ENCODE data around the gene CEP152.
A peak's percentile ranks its signal among the peaks of the same experiment; 100 is the strongest.

DNA sequence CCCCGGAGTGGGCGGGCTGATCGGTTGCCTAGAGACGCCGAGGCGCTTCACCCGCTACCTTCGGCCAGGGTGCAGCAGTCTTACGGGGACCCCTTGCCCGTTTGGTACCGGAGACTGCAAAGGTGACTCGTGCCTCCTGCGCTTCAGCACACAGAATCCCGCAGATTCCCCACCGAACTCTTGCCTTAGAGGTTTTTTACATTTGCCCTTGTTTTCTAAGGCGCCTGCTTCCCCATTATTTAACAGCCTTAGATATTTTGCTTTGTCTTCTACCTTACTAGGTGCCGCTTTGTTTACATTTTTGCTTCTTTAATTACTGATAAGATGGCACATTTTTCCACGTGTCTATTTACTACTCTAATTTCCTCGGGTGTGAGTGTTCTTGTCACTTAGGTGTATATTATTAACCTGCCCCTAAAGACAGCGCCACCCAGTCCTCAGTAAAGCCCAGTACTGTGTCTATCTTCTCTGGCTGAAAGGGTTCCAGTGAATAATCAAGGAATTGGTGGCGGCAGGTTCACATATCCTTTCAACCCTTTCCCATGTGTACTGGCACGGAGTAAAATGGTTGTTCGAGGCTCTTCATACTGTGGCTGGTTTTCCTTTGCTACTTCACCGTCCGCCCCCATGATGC lies 573 bp upstream of the CEP152 start:
- no peak for TF ChIP-seq ZNF3 (CRISPR knock-in tag; IDR thresholded peaks at IDR 0.05)
- TF ChIP-seq TBL1XR1 (IDR thresholded peaks at IDR 0.05; ENCODE audit: borderline replicate concordance, low read length, partially characterized antibody): no peak
- no peak for TF ChIP-seq EZH2 (conservative IDR thresholded peaks at IDR 0.05; ENCODE audit: low read depth, low read length)
- no peak for TF ChIP-seq FOXC1 (CRISPR knock-in tag; IDR thresholded peaks at IDR 0.05; ENCODE audit: borderline replicate concordance)
- 0 out of 2 replicates have a peak, but pooled peaks have one; percentile 13 for TF ChIP-seq CTCF (CRISPR knock-in tag; IDR thresholded peaks at IDR 0.05)
- TF ChIP-seq GABPB1 (CRISPR knock-in tag; IDR thresholded peaks at IDR 0.05): no peak
